GM18505 (cell line): ENCODE data around the gene NUP54.

Source experiments
- ATAC-seq: cut with Tn5 transposase; IDR thresholded peaks from one replicate; pipeline ENCODE4 v1.9.1; 2021; ENCODE audit not compliant: unreplicated experiment
- POLR2A ChIP-seq: IDR thresholded peaks from 4 replicates; pipeline ENCODE4 v1.6.1; 2011; ENCODE audit warnings: borderline replicate concordance; ENCODE audit not compliant: insufficient read depth, insufficient read length; ENCODE audit errors: extremely low read depth

The NUP54 gene

GRCh38 chr4:76074468-76074867, 73.7 kb downstream of the NUP54 start, which contains the start of gene ART3:
Gene ART3 (plus strand): TSS chr4:76074709. CDS start chr4:76075890, 1,181 bp downstream.
- TF ChIP-seq POLR2A = no peak
- ATAC-seq = no peak

- TF ChIP-seq POLR2A = no peak
- ATAC-seq = no peak
These were observed 75.4 kb downstream of the NUP54 start for GRCh38 chr4:76072760-76073159.

- no peak for ATAC-seq
- no peak for TF ChIP-seq POLR2A
These were observed 80.4 kb downstream of the NUP54 start for GRCh38 chr4:76067652-76068286.

- no peak for ATAC-seq
- TF ChIP-seq POLR2A = no peak
These were observed 81.7 kb downstream of the NUP54 start for GRCh38 chr4:76066546-76066945.
